ENCODE data around the gene TMEM223. TPM values are rescaled to one million over a fixed set of nuclear protein-coding genes. Genes with fewer than 3 reads are reported as not detected.

TMEM223 gene
- total RNA-seq, 1 donor from 2014 or later = 13.0 TPM

- peaks cover 76% of the 10 kb centered on the region for H3K36me3 Mint-ChIP-seq (ENCODE audit: low read depth)
- H3K4me3 Mint-ChIP-seq = no peak overlapping the region
- H3K27me3 Mint-ChIP-seq = no peaks in the 10 kb centered on the region
- no peak overlapping the region for H3K27ac Mint-ChIP-seq
- CTCF ChIA-PET = interaction anchor here (1.2 kb wide), 1 partner anchor 15 kb away, joined by 4 read pairs; no protein-coding TSS in a partner anchor
- DNase-seq (no peak), ATAC-seq (ENCODE audit: low read depth) (no peak)
- H3K4me1 Mint-ChIP-seq = peaks cover 28% of the 10 kb centered on the region
- intact Hi-C loops (cut with micrococcal nuclease) = no loop called here
- POLR2A ChIA-PET = interaction anchor here (0.5 to 3.4 kb wide), 15 partner anchors 8 to 80 kb away, joined by 3 to 23 read pairs (median 4); partner anchors contain the start of genes SLC3A2, STX5, TEX54 and TMEM179B
- no peak for TF ChIP-seq CTCF (IDR thresholded peaks at IDR 0.05)
- H3K9me3 Mint-ChIP-seq = no peaks in the 10 kb centered on the region
Measured at GRCh38 chr11:62801071-62801470, 9.3 kb upstream of the TMEM223 start.

GRCh38 chr11:62799486-62799885, 7.7 kb upstream of the TMEM223 start:
- POLR2A ChIA-PET = interaction anchor here (0.6 to 3.4 kb wide), 3 partner anchors 41 to 91 kb away, joined by 4 to 23 read pairs (median 4); partner anchors contain the start of genes HNRNPUL2 and WDR74

GRCh38 chr11:62796281-62796680, 4.5 kb upstream of the TMEM223 start:
- CTCF ChIA-PET = interaction anchor here (2.4 kb wide), 1 partner anchor 10 kb away, joined by 7 read pairs; no protein-coding TSS in a partner anchor
- H3K4me3 Mint-ChIP-seq = no peak overlapping the region
- ATAC-seq (ENCODE audit: low read depth) (no peak), DNase-seq (no peak)
- H3K27me3 Mint-ChIP-seq = no peaks in the 10 kb centered on the region
- H3K27ac Mint-ChIP-seq = no peak overlapping the region
- TF ChIP-seq CTCF (IDR thresholded peaks at IDR 0.05) = no peak
- H3K9me3 Mint-ChIP-seq = no peaks in the 10 kb centered on the region
- intact Hi-C loops (cut with micrococcal nuclease) = no loop called here
- H3K4me1 Mint-ChIP-seq = peaks cover 11% of the 10 kb centered on the region
- H3K36me3 Mint-ChIP-seq (ENCODE audit: low read depth) = peaks cover 82% of the 10 kb centered on the region
- POLR2A ChIA-PET = interaction anchor here (0.6 to 2.5 kb wide), 10 partner anchors 9 to 1185 kb away, joined by 3 to 16 read pairs (median 4); partner anchors contain the start of genes NXF1, STX5, TEX54 and TMEM179B

More at GRCh38 chr11:62799486-62799885, 7.7 kb upstream of the TMEM223 start:
- Mint-ChIP-seq H3K27ac (no peak overlapping the region), H3K4me3 (no peak overlapping the region), H3K9me3 (no peaks in the 10 kb centered on the region), H3K27me3 (no peaks in the 10 kb centered on the region), H3K4me1 (peaks cover 19% of the 10 kb centered on the region), H3K36me3 (ENCODE audit: low read depth) (peaks cover 87% of the 10 kb centered on the region)
- intact Hi-C loops (cut with micrococcal nuclease) = no loop called here
- CTCF ChIA-PET = no interaction called here
- ATAC-seq (ENCODE audit: low read depth) (no peak), DNase-seq (no peak)
- TF ChIP-seq CTCF (IDR thresholded peaks at IDR 0.05) = no peak

GRCh38 chr11:62794201-62794775, 2.5 kb upstream of the TMEM223 start:
- ChIA-PET POLR2A (interaction anchor here (0.6 to 3.0 kb wide), 11 partner anchors 11 to 1390 kb away, joined by 3 to 39 read pairs (median 6); partner anchors contain the start of genes HNRNPUL2, NXF1, SLC3A2 and WDR74), CTCF (interaction anchor here (2.4 kb wide), 1 partner anchor 8 kb away, joined by 7 read pairs; no protein-coding TSS in a partner anchor)
- Mint-ChIP-seq H3K27ac (peak overlapping the region; percentile 11), H3K9me3 (no peaks in the 10 kb centered on the region), H3K4me3 (no peak overlapping the region), H3K4me1 (peaks cover 27% of the 10 kb centered on the region), H3K36me3 (ENCODE audit: low read depth) (peaks cover 80% of the 10 kb centered on the region), H3K27me3 (no peaks in the 10 kb centered on the region)
- TF ChIP-seq CTCF (IDR thresholded peaks at IDR 0.05) = no peak
- DNase-seq (no peak), ATAC-seq (ENCODE audit: low read depth) (no peak)
- intact Hi-C loops (cut with micrococcal nuclease) = no loop called here

- no peak for DNase-seq
- Mint-ChIP-seq H3K36me3 (ENCODE audit: low read depth) (peaks cover 72% of the 10 kb centered on the region), H3K27ac (peak overlapping the region; percentile 89), H3K4me3 (peak overlapping the region; percentile 88), H3K27me3 (no peaks in the 10 kb centered on the region), H3K4me1 (peaks cover 40% of the 10 kb centered on the region), H3K9me3 (no peaks in the 10 kb centered on the region)
- CTCF ChIA-PET = interaction anchor here (0.7 kb wide), 1 partner anchor 8 kb away, joined by 3 read pairs; no protein-coding TSS in a partner anchor
- no peak for TF ChIP-seq CTCF (IDR thresholded peaks at IDR 0.05)
- intact Hi-C loops (cut with micrococcal nuclease) = loop anchor here (1.0 kb wide), 1 partner anchor 13 kb away; the partner anchor contains the start of gene NXF1
- POLR2A ChIA-PET = interaction anchor here (0.6 to 3.0 kb wide), 10 partner anchors 9 to 218 kb away, joined by 3 to 39 read pairs (median 6); partner anchors contain the start of genes EEF1G, HNRNPUL2, STX5 and TEX54
- no peak for ATAC-seq (ENCODE audit: low read depth)
Measured at GRCh38 chr11:62792202-62792575, 383 bp upstream of the TMEM223 start.

Data from activated B cell treated with CpG ODN at 0.5 μM for 24 hours (primary cell).